Fibroblast of skin of back (primary cell): ENCODE results near the gene TBC1D16.

Experiments used
- DNase-seq: peaks from one replicate; pipeline ENCODE4 v3.0.0-alpha.2; 2013

TBC1D16 gene

DNA sequence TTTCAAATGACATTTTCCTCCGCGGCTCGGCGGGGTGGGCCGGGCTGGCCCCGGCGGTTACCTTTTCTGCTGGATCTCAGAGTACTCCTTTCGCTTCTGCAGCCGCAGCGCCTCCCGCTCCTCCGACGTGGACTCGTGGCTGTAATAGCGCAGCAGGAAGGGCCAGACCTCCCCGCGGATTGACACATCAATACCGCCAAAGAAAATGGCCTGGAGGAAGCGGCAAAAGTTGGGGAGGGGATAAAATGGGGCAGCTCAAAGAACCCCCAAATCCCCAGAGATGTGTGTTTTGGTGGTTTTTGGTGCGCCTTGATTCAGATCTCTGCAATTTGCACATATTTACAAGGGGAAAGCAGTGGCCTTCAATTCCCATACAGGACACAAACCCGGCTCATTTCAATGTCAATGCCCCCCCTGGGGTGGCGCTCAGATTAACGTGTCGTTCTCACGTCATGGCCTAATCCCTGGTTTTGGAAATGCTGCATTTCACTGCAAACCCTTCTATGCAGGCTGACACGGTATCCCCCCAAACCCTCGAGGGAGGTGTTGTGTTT is 85.9 kb downstream of the TBC1D16 start:
- no peak for DNase-seq

DNA sequence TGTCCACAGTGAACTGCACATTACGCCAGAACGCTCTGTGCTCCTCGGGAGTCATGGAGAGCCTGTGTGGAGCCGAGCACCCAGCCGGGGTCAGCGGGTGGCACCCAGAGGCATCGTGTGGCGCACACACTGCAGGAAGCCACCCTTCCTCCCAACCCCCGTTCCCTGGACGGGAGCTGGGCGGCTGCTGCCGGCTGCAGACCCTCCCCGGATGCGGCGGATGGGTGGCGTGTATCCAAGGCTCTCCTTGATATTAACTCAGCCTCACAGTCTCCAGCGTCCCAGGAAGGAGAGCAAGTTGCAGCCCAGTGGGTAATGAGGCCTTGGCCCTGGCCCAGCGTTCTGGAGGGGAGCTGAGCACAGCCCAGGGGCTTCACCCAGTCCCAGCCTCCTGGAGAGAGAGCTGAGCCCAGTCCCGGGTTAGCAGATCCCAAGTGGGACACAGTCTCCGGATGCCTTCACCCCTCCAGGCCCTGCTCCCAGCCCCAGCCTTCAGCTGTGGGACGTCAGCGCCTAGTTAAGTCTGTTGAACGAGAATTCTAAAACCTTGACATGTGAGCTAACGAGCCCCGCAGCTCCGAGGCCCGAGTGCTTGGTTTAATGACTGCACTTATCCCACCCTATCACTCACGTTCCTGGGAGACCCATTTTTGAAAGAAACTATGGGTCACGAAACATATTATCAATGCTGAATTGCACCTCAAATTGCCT is 86.6 kb downstream of the TBC1D16 start:
- no peak for DNase-seq

DNA sequence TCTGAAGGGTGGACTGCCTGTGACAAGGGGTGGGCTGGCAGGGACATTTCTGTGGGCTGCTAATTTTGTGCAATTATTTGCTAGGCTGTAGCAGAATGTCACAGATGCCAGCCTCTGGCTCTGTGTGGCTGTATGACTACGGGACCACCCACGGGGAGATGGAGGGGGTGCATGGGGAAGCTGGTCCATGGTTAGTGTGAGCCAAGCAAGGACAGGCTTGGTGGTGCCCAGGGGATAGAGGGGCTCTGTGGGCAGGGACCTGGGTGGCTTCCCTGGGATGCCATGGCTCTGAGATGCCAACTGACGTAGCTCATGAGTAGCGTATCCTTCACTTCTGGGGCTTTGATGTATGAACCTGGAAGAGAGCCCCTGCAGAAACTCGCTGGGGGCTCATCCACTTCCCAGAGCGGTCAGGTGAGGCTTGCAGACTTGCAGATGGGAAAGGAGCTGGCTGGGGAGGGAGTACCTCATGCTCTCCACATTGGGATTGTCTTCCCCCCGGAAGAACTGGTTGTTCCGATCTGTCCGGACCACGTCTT is 87.2 kb downstream of the TBC1D16 start:
- DNase-seq, result no peak

DNA sequence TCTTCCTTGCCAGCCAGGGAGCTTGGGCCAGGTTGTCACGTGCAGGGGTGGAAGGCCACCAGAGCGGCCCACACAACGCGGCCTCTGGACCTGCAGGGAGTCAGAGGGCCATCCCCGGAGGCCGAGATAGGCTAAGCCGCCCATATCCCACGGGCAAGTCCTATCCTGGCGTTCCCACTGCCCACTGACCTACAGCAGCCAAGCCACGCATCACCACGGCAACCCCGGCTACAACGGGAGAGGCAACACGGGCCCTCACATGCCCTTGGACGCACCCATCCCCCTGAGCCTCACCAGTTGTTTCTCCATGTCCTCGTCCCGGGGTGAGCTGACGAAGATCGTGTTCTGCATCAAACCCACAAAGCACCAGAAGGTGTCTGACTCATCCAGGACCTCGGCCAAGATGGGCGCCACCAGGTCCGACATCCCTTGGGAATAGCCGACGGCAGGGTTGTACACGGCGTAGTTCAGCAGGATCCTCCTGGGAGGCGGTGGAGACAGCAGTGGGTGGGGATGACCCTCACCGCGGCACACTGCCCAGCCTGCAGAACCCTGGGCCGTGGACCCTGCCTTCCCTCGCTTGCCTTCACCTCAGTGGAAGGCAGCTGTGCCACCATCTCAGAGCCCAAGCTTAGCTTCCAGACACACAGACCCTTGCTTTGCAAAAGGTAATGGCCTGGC is 88.2 kb downstream of the TBC1D16 start:
- no peak for DNase-seq

DNA sequence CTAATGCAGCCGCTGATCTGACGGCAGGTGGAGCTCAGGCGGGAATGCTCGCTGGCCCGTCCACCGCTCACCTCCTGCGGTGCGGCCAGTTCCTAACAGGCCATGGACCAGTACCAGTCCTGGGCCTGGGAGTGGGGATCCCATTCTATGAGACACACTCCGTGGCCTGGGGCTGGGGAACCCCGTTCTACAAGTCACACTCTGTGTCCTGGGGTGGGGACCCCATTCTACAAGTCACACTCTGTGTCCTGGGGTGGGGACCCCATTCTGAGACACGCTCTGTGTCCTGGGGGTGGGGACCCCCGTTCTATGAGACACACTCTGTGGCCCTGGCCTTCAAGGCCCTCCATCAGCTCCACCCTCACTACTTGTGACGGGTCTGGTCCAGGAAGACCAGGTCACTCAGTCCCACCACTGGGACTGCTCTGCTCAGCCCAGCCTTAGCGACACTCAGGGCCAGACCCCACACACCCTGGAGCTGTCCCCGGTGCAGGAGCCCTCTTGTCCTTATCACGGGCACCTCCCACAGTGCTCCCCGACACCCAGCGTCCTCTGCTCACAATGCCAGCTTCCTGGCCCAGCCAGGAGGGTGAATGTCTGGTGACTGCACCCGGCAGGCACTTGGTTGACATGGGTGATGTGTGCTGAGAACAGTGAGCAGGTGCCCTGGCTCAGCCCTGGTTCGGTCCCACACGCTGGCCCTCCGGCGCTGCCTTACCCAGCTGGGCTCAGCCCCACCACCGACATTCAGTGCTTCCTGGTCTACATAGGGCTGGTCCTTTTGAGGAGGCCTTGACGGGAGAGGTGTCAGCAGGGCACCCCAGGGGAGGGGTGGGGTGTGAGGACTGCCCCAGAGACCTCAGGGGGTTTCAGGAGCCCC is 89.1 kb downstream of the TBC1D16 start:
- DNase-seq, result no peak

DNA sequence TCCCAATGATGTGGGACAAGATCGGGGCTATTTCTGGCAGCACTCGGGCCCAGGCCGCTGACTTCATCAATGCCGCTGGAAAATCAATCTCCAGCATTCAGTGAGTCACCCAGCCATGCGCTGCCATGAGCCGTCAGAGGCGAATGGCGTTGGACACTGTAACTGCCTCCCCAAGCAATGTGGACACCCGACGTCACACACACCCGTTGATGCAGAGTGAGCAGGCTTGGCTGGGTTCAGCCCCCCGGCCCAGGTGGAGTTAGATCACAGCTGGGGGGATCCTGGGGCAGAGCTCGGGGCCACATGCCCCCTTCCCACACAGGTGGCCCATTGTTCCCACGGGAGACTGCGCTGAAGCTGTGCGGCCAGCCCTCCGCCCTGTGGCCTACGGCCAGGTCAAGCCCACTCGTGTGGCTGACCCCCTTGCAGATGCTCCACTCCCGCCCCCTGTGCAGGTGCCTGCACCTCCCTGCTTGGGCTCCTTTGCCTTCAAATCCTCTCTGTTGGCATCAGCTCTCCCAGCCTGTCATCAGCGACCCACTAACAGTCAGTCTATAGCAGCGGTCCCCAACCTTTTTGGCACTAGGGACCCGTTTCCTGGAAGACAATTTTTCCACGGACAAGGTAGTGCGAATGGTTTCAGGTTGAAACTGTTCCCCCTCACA is 89.9 kb downstream of the TBC1D16 start:
- DNase-seq, result no peak

DNA sequence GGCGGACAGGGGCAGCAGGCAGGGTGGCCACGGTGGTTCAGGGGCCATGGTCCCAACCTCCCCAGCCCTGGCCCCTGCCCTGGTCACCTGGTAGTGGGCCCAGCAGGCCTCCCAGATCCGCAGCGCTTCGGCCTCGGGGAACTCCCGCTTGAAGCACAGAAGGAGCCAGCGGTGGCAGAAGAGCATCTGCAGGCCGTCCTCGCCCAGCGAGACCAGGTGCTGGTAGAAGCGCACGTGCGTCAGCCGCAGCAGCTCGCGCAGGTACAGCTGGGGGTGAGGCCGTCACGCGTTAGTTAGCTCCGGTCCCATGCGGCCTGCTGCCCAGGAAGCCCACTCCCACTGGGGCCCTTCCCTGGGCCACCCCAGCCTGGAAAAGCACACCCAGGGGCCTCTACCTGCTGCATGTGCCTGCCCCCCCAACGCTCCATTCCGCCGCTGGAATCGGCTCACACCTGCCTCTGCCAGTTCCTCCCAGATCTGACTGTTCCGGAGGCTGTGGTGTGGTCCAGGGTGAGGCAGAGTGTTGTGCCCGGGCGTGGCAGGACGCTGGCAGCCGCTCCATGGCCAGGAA is 90.8 kb downstream of the TBC1D16 start:
- no peak for DNase-seq

DNA sequence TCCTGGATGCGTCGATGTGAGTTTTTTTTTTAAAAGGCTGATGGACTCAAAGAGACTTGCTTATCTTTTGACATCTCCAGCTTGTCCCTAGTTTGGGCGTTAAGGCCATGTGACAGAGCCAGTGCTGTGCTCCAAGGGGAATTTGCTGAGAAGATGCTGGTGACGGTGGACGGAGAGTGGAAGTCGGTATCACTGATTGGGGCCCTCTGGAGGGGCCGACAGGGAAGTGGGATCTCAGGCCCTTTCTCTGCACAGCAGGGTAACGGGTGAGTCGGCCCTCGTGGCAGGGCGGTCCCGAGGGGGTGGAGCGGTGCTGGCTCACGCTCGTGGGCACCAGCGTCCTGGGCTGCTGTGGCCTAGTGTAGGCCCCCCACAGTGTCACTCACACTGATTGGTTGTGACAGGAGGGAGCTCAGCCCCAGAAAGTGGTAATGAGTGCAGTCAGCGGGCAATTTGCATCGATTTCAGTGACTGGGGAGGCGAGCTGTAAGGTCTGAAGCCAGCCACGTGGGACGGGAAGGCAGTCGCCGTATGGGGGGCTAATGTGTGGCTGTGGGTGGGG is 91.3 kb downstream of the TBC1D16 start:
- no peak for DNase-seq

DNA sequence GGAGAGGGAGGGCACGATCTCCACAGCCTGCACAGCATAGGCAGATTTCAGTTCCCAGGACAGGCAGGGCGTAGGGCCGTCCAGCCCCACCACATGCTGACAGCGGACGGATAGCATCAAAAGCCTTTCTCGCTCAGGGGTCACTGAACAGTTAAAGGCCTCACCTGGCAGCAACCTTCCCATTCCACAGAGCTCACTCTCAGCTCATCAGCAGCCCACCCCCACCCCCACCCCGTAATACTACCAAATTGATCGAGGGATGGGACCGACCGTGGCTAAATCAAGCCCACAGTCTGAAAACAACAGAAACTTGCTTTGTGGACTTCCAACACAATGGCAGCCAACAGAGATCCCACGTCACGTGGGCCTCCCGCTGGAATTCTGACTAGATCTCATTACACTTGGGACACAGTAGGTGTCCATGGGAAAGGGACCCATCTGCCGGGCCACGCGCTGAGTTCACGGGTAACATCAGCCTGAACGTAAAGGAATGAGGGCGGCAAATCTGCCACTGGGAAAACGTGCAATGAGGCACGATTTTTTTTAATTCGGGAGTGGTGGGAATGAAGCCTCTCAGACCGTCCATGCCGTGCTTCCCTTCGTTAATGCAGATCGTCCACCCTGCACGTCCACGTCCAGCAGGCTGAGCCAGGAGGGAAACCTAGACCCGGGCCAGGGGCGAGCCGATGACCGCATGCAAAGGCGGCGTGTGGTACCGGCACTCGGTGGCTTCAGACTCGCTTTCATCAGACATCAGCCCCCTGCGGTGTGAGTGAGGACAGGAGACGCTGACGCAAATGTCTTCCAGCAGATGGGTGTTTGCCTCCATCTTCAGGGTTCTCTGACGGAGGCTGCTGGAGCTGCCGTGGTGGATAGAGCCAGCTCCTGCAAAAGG is 92.1 kb downstream of the TBC1D16 start:
- no peak for DNase-seq

DNA sequence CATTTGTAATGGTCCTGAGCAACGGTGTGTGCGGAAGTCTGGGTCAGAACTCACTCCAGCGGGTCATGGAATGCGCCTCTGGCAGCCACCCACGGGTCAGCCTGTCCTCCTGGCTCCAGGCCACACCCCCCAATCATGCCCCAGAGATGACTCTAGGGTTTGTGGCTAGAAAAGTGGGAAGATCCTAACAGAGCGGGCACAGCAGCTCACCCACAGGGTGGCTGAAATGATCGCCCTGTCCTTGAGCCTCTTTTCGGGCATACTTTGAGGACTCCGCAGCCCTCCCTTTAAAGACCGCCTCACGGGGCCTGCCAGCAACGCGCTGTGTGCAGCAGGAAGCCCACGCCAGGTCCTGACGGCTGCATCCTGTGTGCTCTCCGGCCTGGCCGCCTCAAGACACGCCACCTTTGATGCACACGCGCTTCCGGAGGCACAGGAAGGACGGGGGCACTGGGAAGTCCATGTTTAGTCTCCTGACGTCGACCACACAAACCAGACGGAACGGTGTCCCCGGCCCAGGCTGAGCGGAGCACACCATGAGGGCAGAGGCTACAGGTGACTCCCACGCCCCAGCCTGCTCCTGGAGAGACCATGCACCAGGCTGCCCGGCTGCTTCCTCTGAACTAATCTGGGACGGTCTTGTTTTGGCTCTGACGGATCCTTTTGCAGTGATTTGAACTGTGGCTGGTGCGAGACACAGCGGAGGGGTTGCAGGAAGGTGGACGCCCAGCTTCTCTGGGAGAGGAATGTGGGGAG is 92.9 kb downstream of the TBC1D16 start:
- DNase-seq, result no peak

DNA sequence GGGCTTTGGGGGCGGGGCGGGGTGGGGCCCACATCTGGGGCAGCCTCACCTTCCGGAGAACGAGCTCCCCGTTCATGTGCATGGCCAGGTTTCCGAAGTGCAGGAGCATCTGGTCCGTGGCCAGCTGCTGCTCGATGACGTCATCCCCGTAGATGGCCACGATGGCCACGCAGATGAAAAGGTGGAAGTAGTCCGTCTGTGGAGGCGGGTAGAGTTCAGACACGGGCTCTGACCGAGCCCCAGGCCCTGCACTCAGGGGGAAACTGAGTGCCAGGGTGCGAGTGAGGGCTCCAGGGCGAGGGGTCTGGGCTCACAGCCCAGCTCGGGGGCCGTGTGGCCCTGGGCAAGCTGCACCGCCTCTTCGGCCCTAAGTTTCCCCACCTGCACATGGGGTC is 93.7 kb downstream of the TBC1D16 start:
- no peak for DNase-seq

DNA sequence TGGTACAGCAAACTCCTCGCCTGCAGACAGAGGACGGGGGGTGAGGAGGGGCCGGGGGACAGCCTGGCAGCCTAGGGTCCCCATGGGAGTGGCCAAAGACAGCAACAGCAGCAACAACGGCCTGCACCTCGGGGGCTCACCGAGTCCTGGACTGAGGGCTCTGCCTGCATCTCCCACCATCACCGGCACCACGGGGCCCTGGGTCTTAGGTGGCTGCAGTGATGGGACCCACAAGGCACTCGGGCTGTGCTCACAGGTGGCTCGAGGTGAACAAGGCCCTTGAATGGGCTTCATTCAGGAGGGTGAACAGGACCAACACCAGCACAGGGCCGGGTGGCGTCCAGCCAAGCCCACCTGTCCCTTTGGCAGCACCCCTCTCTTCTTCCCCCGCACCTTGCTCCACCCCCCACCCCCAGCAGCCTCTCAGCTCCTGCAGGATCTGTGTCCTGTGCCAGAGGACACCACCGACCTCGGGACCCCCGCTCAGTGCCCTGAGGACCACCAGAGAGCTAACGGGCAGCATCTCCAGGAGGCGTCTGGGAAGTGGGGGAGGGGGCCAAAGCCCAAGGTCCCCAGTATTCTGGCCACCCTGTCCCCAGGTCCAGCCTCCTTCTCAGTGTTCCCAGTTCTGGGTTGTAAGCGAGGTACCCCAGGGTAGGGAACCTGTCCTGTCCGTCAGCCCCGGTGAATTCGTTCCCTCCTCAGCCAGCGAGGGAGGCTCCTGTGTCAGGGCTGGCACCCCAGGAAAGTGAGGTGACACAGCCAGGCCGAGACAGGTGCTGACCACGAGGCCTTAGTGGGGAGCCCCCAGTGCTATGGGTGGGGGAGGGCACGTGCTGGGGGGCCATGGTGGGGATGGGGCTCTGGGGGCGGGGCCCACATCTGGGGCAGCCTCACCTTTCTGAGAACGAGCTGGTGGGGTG is 94.3 kb downstream of the TBC1D16 start:
- no peak for DNase-seq

DNA sequence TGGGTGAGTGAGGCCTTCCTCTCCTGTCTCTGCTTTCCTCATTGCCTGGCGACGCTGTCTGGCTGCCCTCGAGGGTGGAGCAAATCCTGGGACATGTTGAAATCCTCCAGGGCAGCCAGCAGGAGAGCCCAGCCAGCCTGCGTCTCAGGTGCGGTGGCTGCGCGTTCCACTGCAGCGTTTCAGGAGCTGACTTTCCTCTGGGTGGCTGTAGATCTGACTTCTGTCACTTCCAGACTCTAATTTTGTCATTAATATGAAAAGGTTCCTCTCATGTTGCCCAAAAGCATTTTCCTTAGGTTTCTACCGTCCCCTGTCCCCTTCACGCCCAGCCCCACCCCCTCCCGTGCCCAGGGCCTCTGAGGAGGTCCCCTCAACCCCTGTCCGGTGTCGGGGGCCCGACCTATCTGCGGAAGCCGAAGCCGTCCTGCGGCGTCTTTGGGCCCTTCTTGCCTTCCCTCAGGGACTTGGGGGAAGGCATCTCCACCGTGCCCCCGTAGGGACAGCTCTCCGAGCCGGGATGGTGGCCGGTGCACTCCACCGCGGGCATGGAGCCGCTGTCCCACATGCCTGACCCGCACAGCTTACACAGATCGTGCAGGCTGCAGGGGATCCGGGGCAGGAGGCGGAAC is 95.1 kb downstream of the TBC1D16 start:
- no peak for DNase-seq

DNA sequence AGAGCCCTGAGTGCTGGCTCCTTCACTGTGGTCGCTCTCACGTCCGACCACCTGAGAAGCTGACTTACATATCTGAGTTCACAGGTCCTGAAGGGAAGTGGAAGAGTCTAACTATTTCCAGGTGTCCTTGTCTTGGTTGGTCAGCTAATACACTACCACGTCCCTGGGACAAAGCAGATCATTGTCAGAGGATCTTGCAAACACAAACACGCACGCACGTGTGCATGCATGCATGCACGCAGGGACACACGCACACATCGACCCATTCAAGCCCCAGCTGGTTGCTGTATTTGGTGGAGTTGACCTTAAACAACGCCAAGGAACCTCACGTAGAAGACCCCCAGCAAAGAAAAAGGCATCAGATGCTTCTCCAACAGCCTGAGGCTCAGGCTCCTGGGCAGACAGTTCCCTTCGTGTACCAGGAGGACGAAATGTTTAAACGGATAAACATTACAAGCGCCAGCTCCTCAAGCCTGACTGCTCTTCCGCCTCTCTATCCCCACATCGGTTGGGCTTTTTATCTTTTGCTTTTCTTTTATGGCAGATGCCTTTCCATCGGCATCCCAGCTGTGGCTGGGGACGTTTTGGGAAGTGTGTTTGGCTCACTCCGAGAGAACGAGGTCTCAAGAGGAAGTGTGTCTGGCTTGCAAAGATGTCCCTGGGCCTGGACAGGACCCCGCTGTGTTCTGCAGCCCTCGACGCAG is 95.8 kb downstream of the TBC1D16 start:
- no peak for DNase-seq

DNA sequence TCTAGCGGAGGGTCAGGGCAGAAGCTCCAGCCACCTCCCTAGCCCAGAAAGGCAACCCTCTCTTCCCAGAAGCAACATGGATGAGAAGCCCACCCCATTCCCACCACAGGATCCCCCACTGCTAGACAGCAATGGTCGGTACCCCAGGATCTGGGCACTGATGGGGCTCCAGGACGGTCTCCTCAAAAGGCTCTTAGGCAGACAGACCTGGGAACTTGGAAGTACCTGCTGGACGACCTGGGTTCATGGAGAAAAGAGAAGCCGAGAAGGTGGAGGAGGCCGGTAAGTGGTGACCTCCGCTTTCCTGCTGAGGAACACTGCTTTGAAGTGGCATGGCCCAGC is 96.6 kb downstream of the TBC1D16 start:
- no peak for DNase-seq

DNA sequence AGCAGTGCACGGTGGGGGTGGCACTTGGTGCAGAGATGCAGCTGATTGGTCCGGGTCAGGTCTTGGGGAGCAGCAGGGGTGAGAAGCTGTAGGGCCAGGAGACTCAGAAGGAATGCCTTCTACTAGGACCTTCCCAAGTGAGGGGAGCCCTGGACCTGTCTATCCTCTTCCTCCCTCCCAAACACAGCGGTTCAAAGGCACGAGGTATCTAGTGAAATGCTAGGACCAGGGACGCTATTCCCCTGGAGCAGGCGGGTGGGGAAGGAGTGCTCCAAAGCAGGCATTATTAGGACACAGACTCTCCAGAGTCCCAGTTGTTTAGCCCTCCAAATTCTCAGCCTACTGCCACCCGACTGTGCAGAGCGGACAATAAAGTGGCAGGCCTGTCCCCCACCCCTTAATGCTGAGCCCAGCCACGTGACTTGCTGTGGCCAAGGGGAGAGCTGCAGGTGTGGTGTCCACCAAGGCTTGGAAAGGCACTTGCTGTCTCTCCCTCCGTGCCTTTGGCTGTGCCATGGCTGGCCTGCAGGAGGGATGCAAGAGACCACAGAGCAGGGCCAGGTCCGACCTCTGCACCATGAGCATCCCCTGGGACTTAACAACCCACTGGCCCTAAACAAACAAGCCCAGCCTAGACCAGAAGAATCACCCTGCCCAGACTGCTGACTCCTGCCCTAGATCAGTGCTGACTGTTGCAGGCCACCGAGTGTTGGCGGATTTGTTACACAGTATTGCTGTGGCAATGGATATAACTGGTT is 97.2 kb downstream of the TBC1D16 start:
- DNase-seq, result no peak
